Measurements from ENCODE around the gene TRIM15. TPM values are rescaled to one million over a fixed set of nuclear protein-coding genes. Genes with fewer than 3 reads are reported as not detected.

The TRIM15 gene
- total and polyA plus RNA-seq, 8 donors, result 0.12 to 0.35 (median 0.19) TPM; not detected in 3

DNA sequence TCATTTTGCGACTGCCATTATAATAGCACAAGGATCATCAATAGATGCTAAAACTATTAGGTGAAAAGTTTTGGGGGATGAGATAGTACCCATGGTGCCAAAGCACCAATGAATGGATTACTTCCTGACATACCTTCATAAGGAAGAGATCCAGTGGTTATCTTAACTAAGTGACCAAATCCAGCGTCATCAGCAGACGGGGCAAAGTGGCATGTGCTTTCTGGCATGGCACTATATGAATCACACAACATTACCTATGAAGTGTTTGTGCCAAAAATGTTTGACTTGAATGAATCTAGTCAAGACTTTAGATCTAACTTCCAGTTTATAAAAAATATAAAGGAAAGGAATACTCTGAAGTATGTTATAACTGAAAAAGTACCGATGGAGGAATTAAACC, 39.0 kb downstream of the TRIM15 start:
- FAIRE-seq (no peak), DNase-seq (no peak), ATAC-seq (no peak)
- H3K27ac ChIP-seq, result no peak overlapping the region
- TF ChIP-seq, protein P1, sequence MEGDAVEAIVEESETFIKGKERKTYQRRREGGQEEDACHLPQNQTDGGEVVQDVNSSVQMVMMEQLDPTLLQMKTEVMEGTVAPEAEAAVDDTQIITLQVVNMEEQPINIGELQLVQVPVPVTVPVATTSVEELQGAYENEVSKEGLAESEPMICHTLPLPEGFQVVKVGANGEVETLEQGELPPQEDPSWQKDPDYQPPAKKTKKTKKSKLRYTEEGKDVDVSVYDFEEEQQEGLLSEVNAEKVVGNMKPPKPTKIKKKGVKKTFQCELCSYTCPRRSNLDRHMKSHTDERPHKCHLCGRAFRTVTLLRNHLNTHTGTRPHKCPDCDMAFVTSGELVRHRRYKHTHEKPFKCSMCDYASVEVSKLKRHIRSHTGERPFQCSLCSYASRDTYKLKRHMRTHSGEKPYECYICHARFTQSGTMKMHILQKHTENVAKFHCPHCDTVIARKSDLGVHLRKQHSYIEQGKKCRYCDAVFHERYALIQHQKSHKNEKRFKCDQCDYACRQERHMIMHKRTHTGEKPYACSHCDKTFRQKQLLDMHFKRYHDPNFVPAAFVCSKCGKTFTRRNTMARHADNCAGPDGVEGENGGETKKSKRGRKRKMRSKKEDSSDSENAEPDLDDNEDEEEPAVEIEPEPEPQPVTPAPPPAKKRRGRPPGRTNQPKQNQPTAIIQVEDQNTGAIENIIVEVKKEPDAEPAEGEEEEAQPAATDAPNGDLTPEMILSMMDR (IDR thresholded peaks at IDR 0.05), result no peak
- peaks cover 5 to 9% (median 8%) of the 10 kb centered on the region in 3 donors for H3K4me1 ChIP-seq
- intact Hi-C loops (cut with DNase I), result no loop called here
- H3K9me3 ChIP-seq, result no peaks in the 10 kb centered on the region
- no peak overlapping the region for H3K4me3 ChIP-seq
- H3K36me3 ChIP-seq, result peaks cover 0 to 19% (median 11%) of the 10 kb centered on the region in 3 donors
- WGBS, 2 donors, result 89 to 90% methylated on average over 4 of the region's 4 CpGs
- no peaks in the 10 kb centered on the region for H3K27me3 ChIP-seq

DNA sequence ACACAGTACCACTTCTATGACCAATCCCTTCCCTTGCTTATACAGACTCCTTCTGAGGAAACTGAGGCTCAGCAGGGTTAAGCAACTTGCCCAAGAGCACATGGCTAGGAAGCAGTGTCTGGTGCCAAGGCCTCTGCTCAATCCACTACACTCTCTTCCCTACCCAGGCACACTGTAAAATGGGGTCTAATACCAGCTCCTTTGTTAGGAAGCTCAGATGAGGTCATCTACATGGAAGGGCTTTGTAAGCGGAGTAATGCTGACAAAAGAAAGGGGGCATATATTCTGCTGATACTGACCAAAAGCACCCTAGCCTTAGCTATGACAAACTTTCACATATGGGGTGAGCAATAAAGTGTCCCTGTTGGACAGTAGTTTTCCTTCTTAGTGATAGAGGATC, 40.8 kb downstream of the TRIM15 start:
- DNase-seq, result no peak
- no peak for ATAC-seq
- WGBS, 2 donors, result 92 to 100% methylated on average over 1 of the region's 1 CpG
- H3K36me3 ChIP-seq, result peaks cover 0 to 5% (median 0%) of the 10 kb centered on the region in 3 donors
- FAIRE-seq, result no peak
- H3K4me1 ChIP-seq, result peaks cover 10 to 20% (median 18%) of the 10 kb centered on the region in 3 donors
- intact Hi-C loops (cut with DNase I), result no loop called here
- H3K4me3 ChIP-seq, result no peak overlapping the region
- H3K9me3 ChIP-seq, result no peaks in the 10 kb centered on the region
- H3K27me3 ChIP-seq, result no peaks in the 10 kb centered on the region
- H3K27ac ChIP-seq, result no peak overlapping the region
- TF ChIP-seq, protein P1 (IDR thresholded peaks at IDR 0.05), result no peak

DNA sequence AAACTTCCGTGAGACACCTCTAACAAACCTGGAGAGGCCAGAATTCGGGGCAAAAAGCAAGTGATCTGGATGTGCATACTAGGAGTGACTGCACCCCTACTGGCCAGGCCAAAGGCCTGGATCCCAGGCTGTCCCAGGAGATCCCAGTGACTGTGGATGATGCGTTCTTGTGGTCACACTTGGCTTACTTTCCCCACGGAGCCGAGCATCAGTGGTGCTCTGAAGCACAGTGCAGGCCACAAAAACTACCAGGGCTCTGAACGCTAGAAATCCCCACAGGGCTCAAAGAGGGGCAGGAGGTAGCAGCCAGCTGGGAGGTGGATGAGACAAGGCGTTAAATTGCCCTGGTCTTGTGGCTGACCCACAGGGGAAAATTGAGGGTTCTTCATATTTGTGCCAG, 42.8 kb downstream of the TRIM15 start:
- Histone ChIP-seq H3K4me3 (no peak overlapping the region), H3K36me3 (peaks cover 0 to 3% (median 0%) of the 10 kb centered on the region in 3 donors), H3K27ac (no peak overlapping the region), H3K27me3 (no peaks in the 10 kb centered on the region), H3K4me1 (peaks cover 10 to 31% (median 23%) of the 10 kb centered on the region in 3 donors), H3K9me3 (no peaks in the 10 kb centered on the region)
- 76 to 89% methylated on average over 7 of the region's 7 CpGs for WGBS, 2 donors
- TF ChIP-seq, protein P1 (IDR thresholded peaks at IDR 0.05), result no peak
- DNase-seq (no peak), ATAC-seq (no peak), FAIRE-seq (no peak)
- intact Hi-C loops (cut with DNase I), result no loop called here

DNA sequence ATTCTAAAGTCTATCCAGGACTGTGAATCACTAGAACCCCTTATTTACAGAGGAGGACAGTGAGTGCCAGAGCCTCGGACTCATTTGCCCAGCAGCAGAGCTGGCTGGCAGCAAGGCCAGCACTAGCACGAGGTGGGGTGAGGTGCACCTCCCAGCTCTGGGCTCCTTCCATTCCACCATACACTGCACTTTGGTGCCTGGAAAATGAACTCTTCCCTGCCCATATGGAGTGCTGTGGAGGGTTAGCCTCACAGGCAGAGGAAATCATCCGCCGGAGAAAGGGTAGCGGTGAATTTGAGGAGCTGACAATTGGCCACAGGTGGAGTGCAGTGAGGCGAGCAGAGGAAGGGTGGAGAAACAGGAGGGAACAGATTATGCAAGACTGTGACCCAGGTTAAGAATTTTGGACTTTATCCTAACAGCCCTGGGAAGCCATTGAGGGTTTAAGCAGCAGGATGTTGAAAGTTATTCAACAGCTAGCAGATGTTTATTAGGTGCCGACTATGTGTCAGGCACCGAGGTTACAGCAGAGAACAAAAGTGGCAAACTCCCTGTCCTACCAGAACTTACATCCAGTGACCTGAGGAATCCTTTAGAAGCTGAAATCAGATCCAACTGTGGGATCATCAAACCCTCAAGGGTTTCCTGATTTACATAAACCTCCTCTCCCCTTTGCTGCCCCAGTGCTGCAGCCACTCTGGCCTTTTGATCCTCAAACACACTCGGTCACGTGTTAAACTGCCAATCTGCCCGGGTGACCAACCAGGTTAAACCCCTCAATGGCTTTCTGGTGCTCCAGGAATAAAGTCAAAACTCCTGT, 43.7 kb downstream of the TRIM15 start:
- no peak for FAIRE-seq

More for the DNA sequence above, 43.7 kb downstream of the TRIM15 start:
- Histone ChIP-seq H3K36me3 (no peaks in the 10 kb centered on the region), H3K27me3 (no peaks in the 10 kb centered on the region), H3K9me3 (no peaks in the 10 kb centered on the region), H3K27ac (peak overlapping the region; percentile 3 to 61 (median 34)), H3K4me3 (no peak overlapping the region), H3K4me1 (peaks cover 15 to 39% (median 31%) of the 10 kb centered on the region in 3 donors)
- DNase-seq, result no peak
- TF ChIP-seq, protein P1 (IDR thresholded peaks at IDR 0.05), result no peak
- ATAC-seq, result peak; percentile 50 to 77 (median 68)
- intact Hi-C loops (cut with DNase I), result no loop called here
- WGBS, 2 donors, result 35% methylated on average over 11 of the region's 11 CpGs
